Measurements from ENCODE around the gene YBX1. TPM values are rescaled to one million over a fixed set of nuclear protein-coding genes. Genes with fewer than 3 reads are reported as not detected.
A peak's percentile ranks its signal among the peaks of the same experiment; 100 is the strongest.

YBX1 gene
- total RNA-seq, 4 donors from 2014 or later = 377 to 579 (median 441) TPM

DNA sequence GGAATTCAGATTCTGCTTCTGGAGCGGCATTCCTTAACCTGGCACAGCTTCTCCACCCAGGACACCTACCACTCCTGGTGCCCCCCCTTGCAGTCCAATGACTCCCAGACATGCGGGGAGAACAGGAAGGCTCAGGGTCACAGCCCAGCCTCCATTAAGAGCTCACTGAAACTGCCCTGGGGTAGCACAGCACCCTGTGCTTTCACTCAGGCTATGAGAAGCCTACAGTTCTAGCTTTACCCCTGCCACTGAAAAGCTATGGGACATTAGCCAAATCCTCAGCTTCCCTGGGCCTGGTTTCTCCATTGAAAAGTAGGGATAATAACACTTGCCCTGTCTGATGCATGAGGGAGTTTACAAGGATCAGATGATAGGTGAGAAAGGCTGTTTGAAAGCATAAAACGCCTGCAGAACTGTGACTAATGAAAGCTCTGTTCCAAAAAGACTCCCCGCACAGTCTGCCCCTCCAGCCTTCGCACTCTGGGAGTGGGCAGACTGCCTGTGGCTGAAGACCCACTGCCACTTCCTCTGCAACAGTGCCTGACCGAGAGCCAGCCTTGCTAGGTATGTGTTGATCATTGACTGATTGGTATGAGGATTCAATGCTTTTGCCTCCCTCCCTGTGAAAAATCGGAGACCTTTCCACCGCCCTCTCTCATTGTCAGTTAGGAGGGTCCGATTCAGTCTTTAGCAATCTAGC lies 60.5 kb downstream of the YBX1 start:
- DNase-seq (ENCODE audit: low spot score in 2 of 2) = no peak
- H3K27ac ChIP-seq = peak overlapping the region; percentile 21 to 85 (median 68)
- no peak overlapping the region for H3K4me3 ChIP-seq
- H3K9me3 ChIP-seq = no peaks in the 10 kb centered on the region
- H3K36me3 ChIP-seq = peaks cover 0 to 24% (median 2%) of the 10 kb centered on the region in 3 donors
- H3K27me3 ChIP-seq = no peaks in the 10 kb centered on the region
- no peak for TF ChIP-seq POLR2A (IDR thresholded peaks at IDR 0.05)
- no peak for TF ChIP-seq EP300 (IDR thresholded peaks at IDR 0.05)
- TF ChIP-seq, protein P1, sequence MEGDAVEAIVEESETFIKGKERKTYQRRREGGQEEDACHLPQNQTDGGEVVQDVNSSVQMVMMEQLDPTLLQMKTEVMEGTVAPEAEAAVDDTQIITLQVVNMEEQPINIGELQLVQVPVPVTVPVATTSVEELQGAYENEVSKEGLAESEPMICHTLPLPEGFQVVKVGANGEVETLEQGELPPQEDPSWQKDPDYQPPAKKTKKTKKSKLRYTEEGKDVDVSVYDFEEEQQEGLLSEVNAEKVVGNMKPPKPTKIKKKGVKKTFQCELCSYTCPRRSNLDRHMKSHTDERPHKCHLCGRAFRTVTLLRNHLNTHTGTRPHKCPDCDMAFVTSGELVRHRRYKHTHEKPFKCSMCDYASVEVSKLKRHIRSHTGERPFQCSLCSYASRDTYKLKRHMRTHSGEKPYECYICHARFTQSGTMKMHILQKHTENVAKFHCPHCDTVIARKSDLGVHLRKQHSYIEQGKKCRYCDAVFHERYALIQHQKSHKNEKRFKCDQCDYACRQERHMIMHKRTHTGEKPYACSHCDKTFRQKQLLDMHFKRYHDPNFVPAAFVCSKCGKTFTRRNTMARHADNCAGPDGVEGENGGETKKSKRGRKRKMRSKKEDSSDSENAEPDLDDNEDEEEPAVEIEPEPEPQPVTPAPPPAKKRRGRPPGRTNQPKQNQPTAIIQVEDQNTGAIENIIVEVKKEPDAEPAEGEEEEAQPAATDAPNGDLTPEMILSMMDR (IDR thresholded peaks at IDR 0.05) = no peak
- 64% methylated on average over 9 of the region's 9 CpGs for WGBS, 2 donors
- peaks cover 0 to 45% (median 8%) of the 10 kb centered on the region in 4 donors for H3K4me1 ChIP-seq

DNA sequence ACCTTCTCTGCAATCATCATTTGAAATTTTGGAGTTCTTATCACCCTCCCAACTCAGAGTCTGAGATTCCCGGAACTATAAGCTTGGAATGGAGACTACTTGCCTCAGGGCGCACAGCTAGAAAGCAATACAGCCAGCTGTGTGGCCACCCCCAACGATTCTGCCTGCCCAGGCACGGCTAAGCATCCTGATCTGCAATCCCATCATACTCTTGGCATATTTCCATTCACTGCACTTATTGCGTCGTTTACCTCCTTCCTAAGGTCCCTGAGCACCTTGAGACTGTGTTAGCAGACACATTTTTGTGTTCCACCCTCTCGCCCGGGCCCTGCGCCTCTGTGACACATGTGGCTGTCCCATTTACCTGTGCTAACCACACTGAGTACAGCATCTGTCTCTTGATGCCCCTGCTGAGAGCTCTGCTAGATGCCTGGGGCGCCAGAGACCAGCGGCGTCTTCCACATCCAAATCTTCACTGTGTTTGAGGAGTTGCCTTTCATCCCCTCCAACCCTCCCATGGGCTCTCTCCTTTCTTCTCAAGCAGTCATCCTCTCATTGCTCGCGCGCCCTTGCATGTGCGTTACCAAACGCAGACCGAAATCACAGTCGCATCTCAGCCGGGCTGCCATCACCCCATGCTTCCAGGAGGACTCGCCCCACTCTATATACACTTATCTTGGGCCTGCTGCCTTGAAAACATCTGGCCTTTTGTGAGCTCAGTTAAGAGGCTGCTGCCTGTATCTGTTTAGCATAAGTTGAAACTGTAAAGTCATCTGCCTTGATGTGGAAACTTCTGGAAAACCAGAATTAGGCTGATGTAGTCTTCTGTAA lies 61.3 kb downstream of the YBX1 start:
- TF ChIP-seq POLR2A (IDR thresholded peaks at IDR 0.05) (no peak), EP300 (IDR thresholded peaks at IDR 0.05) (no peak)
- TF ChIP-seq, protein P1 (IDR thresholded peaks at IDR 0.05) = no peak
- no peak overlapping the region for H3K4me3 ChIP-seq
- no peaks in the 10 kb centered on the region for H3K27me3 ChIP-seq
- peaks cover 0 to 31% (median 2%) of the 10 kb centered on the region in 3 donors for H3K36me3 ChIP-seq
- DNase-seq (ENCODE audit: low spot score in 2 of 2) = no peak
- H3K27ac ChIP-seq = peak overlapping the region in 2 of 4 donors; percentile 83 to 85
- H3K4me1 ChIP-seq = peaks cover 0 to 46% (median 8%) of the 10 kb centered on the region in 4 donors
- no peaks in the 10 kb centered on the region for H3K9me3 ChIP-seq
- WGBS, 2 donors = 68 to 79% methylated on average over 21 of the region's 21 CpGs

DNA sequence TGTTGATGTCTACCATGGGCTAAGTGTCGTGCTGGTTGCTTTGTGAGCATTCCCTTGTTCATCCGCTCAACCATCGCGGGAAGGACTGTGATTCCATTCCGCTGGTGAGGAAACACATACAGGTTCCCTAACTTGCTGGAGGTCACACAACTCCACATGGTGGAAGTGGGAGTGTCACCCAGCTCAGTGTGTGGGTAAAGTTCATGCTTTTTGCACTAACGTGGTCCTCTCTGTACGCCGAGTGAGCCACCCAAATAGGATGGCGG lies 61.9 kb downstream of the YBX1 start:
- H3K4me3 ChIP-seq = no peak overlapping the region
- H3K27me3 ChIP-seq = no peaks in the 10 kb centered on the region
- WGBS, 2 donors = 86% methylated on average over 9 of the region's 9 CpGs
- H3K4me1 ChIP-seq = peaks cover 0 to 52% (median 8%) of the 10 kb centered on the region in 4 donors
- no peaks in the 10 kb centered on the region for H3K9me3 ChIP-seq
- TF ChIP-seq, protein P1 (IDR thresholded peaks at IDR 0.05) = no peak
- TF ChIP-seq POLR2A (IDR thresholded peaks at IDR 0.05) (no peak), EP300 (IDR thresholded peaks at IDR 0.05) (no peak)
- DNase-seq (ENCODE audit: low spot score in 2 of 2) = no peak
- peaks cover 0 to 37% (median 2%) of the 10 kb centered on the region in 3 donors for H3K36me3 ChIP-seq
- H3K27ac ChIP-seq = peak overlapping the region in 2 of 4 donors; percentile 83 to 85

DNA sequence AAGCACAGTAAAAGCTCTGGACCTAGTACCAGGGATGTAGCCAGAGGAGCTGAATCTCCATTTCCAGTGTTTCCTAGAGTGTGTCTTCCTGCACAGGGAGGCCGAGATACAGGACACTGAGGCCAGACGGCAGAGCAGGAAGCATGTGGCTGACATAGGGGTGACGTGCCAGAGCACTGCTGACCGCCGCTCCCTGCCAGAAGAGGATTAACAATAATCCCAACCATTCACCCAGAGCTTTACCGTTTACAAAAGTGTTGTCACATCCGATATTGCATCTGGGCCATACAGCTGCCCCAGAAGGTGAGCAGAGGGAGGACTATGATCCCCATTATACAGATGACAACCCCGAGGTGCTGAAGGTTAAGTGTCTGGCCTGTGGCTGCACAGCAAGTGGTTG lies 63.6 kb downstream of the YBX1 start:
- no peaks in the 10 kb centered on the region for H3K27me3 ChIP-seq
- peak overlapping the region in 2 of 4 donors; percentile 76 to 85 for H3K27ac ChIP-seq
- H3K4me3 ChIP-seq = no peak overlapping the region
- peaks cover 0 to 47% (median 3%) of the 10 kb centered on the region in 4 donors for H3K4me1 ChIP-seq
- 74 to 81% methylated on average over 8 of the region's 8 CpGs for WGBS, 2 donors
- H3K36me3 ChIP-seq = peaks cover 0 to 54% (median 4%) of the 10 kb centered on the region in 3 donors
- TF ChIP-seq EP300 (IDR thresholded peaks at IDR 0.05) = no peak
- TF ChIP-seq POLR2A (IDR thresholded peaks at IDR 0.05) = no peak
- TF ChIP-seq, protein P1 (IDR thresholded peaks at IDR 0.05) = no peak
- H3K9me3 ChIP-seq = no peaks in the 10 kb centered on the region
- DNase-seq (ENCODE audit: low spot score in 2 of 2) = peak in 1 of 2 donors; percentile 7

Measured in tibial nerve (tissue), 4 donors.